AML-193 (cell line): Measurements from ENCODE around the gene TPBGL.

Experiments
- DNase-seq, 2 experiments: peaks; one replicate each; lab custom pipeline; 2025; lab: John Stamatoyannopoulos, UW

TPBGL gene

GRCh38 chr11:75240311-75241035, at the start of gene TPBGL:
TPBGL (plus strand) TSS chr11:75240774; CDS start chr11:75241050, 276 bp downstream.
- DNase-seq = no peak

GRCh38 chr11:75191330-75191717, 49.2 kb upstream of the TPBGL start:
- no peak for DNase-seq

GRCh38 chr11:75193271-75193670, 47.3 kb upstream of the TPBGL start:
- no peak for DNase-seq

- DNase-seq = no peak
These were observed 46.9 kb upstream of the TPBGL start for GRCh38 chr11:75193711-75194110.

- no peak for DNase-seq
These were observed 46.4 kb upstream of the TPBGL start for GRCh38 chr11:75194147-75194546.

GRCh38 chr11:75195167-75195962, 45.2 kb upstream of the TPBGL start:
- peak; percentile 2 to 9 for DNase-seq

GRCh38 chr11:75196426-75196825, 44.1 kb upstream of the TPBGL start:
- no peak for DNase-seq

- DNase-seq = no peak
These were observed 42.9 kb upstream of the TPBGL start for GRCh38 chr11:75197512-75198277.

- DNase-seq = no peak
These were observed 42.1 kb upstream of the TPBGL start for GRCh38 chr11:75198278-75198973.

GRCh38 chr11:75199412-75199955, 41.1 kb upstream of the TPBGL start:
- no peak for DNase-seq

- no peak for DNase-seq
These were observed 40.5 kb upstream of the TPBGL start for GRCh38 chr11:75200051-75200450.

- DNase-seq = no peak
These were observed 40.0 kb upstream of the TPBGL start for GRCh38 chr11:75200531-75200930.

- no peak for DNase-seq
These were observed 38.8 kb upstream of the TPBGL start for GRCh38 chr11:75201771-75202170.

GRCh38 chr11:75202195-75202594, 38.4 kb upstream of the TPBGL start:
- no peak for DNase-seq

GRCh38 chr11:75203138-75203537, 37.4 kb upstream of the TPBGL start:
- DNase-seq = no peak

GRCh38 chr11:75203641-75204011, 36.9 kb upstream of the TPBGL start:
- no peak for DNase-seq

- no peak for DNase-seq
These were observed 36.4 kb upstream of the TPBGL start for GRCh38 chr11:75204012-75204674.

- peak; percentile 63 to 65 for DNase-seq
These were observed 35.6 kb upstream of the TPBGL start for GRCh38 chr11:75204685-75205563.

- DNase-seq = no peak
These were observed 35.0 kb upstream of the TPBGL start for GRCh38 chr11:75205564-75206020.

- no peak for DNase-seq
These were observed 32.1 kb upstream of the TPBGL start for GRCh38 chr11:75208446-75208845.
